Measurements from ENCODE around the gene CRADD. TPM values are rescaled to one million over a fixed set of nuclear protein-coding genes. Genes with fewer than 3 reads are reported as not detected.

CRADD gene
- total and polyA plus RNA-seq, 10 donors = 5.5 to 58.7 (median 18.8) TPM

- Histone ChIP-seq H3K27ac (no peak overlapping the region), H3K36me3 (peaks cover 0 to 6% (median 0%) of the 10 kb centered on the region in 6 donors), H3K4me3 (no peak overlapping the region), H3K4me1 (peaks cover 0 to 2% (median 0%) of the 10 kb centered on the region in 6 donors), H3K27me3 (replicated peaks in 1 of 7) (no peaks in the 10 kb centered on the region), H3K9me3 (peaks cover 10 to 75% (median 70%) of the 10 kb centered on the region in 8 donors)
- TF ChIP-seq CTCF (IDR thresholded peaks at IDR 0.05 in 8 of 11, conservative IDR thresholded peaks at IDR 0.05 in 3 of 11) = no peak
- TF ChIP-seq POLR2AphosphoS5 (IDR thresholded peaks at IDR 0.05) = no peak
- TF ChIP-seq POLR2A (IDR thresholded peaks at IDR 0.05) = no peak
- WGBS, 5 donors = 60 to 76% (median 65%) methylated on average over 1 of the region's 1 CpG
- no peak for DNase-seq
- intact Hi-C loops (cut with DNase I; ENCODE audit: low total_unique reads) = no loop called here
These were observed 198.0 kb downstream of the CRADD start for GRCh38 chr12:93875157-93875556.

GRCh38 chr12:93876360-93876759, 199.2 kb downstream of the CRADD start:
- intact Hi-C loops (cut with DNase I; ENCODE audit: low total_unique reads) = no loop called here
- H3K27me3 ChIP-seq (replicated peaks in 1 of 7) = no peaks in the 10 kb centered on the region
- TF ChIP-seq POLR2A (IDR thresholded peaks at IDR 0.05) (no peak), CTCF (IDR thresholded peaks at IDR 0.05 in 8 of 11, conservative IDR thresholded peaks at IDR 0.05 in 3 of 11) (no peak), POLR2AphosphoS5 (IDR thresholded peaks at IDR 0.05) (no peak)
- peaks cover 0 to 6% (median 0%) of the 10 kb centered on the region in 6 donors for H3K36me3 ChIP-seq
- peaks cover 10 to 63% (median 58%) of the 10 kb centered on the region in 8 donors for H3K9me3 ChIP-seq
- H3K4me3 ChIP-seq = no peak overlapping the region
- no peak for DNase-seq
- peaks cover 0 to 12% (median 0%) of the 10 kb centered on the region in 6 donors for H3K4me1 ChIP-seq
- no peak overlapping the region for H3K27ac ChIP-seq

GRCh38 chr12:93877446-93877845, 200.3 kb downstream of the CRADD start:
- Histone ChIP-seq H3K27me3 (replicated peaks in 1 of 7) (no peaks in the 10 kb centered on the region), H3K36me3 (peaks cover 0 to 6% (median 0%) of the 10 kb centered on the region in 6 donors), H3K4me3 (no peak overlapping the region), H3K9me3 (peaks cover 7 to 52% (median 47%) of the 10 kb centered on the region in 8 donors), H3K27ac (no peak overlapping the region), H3K4me1 (peaks cover 0 to 12% (median 0%) of the 10 kb centered on the region in 6 donors)
- TF ChIP-seq POLR2A (IDR thresholded peaks at IDR 0.05) = no peak
- no peak for TF ChIP-seq CTCF (IDR thresholded peaks at IDR 0.05 in 8 of 11, conservative IDR thresholded peaks at IDR 0.05 in 3 of 11)
- TF ChIP-seq POLR2AphosphoS5 (IDR thresholded peaks at IDR 0.05) = no peak
- intact Hi-C loops (cut with DNase I; ENCODE audit: low total_unique reads) = no loop called here
- DNase-seq = no peak

- Histone ChIP-seq H3K27me3 (replicated peaks in 1 of 7) (no peaks in the 10 kb centered on the region), H3K4me1 (peaks cover 0 to 12% (median 0%) of the 10 kb centered on the region in 6 donors), H3K4me3 (no peak overlapping the region), H3K9me3 (peaks cover 0 to 29% (median 24%) of the 10 kb centered on the region in 8 donors), H3K36me3 (peaks cover 0 to 6% (median 0%) of the 10 kb centered on the region in 6 donors), H3K27ac (no peak overlapping the region)
- intact Hi-C loops (cut with DNase I; ENCODE audit: low total_unique reads) = no loop called here
- TF ChIP-seq CTCF (IDR thresholded peaks at IDR 0.05 in 8 of 11, conservative IDR thresholded peaks at IDR 0.05 in 3 of 11) (no peak), POLR2AphosphoS5 (IDR thresholded peaks at IDR 0.05) (no peak), POLR2A (IDR thresholded peaks at IDR 0.05) (no peak)
- no peak for DNase-seq
- 83 to 91% (median 86%) methylated on average over 6 of the region's 6 CpGs for WGBS, 5 donors
These were observed 202.6 kb downstream of the CRADD start for GRCh38 chr12:93879476-93880421.
